Body of pancreas (tissue), 4 donors: ENCODE data around the gene RALGAPA1. TPM values are rescaled to one million over a fixed set of nuclear protein-coding genes. Genes with fewer than 3 reads are reported as not detected.

ENCODE experiments used
- ATAC-seq: fragments of 150-250 bp; one replicate; pipeline ENCODE4 v1.9.1; 2016
- DNase-seq, 4 donors: peaks; one replicate each; pipeline ENCODE4 v3.0.0-alpha.2; 2019
- H3K27ac ChIP-seq, 4 donors: fragments of 200-600 bp; sonication (generic); 1 replicate in 3 of 4; 2 replicates in 1 of 4; pipeline versions ENCODE4 v1.5.1 to v1.6.1; 2016 to 2019; ENCODE audit warnings: mild to moderate bottlenecking in 1 of 4, mixed read lengths in 1 of 4, moderate library complexity in 1 of 4
- H3K27me3 ChIP-seq, 2 donors: fragments of 200-600 bp; sonication (generic); one replicate each; pipeline ENCODE4 v1.6.0; 2016; ENCODE audit warnings: mild to moderate bottlenecking in 1 of 2
- H3K36me3 ChIP-seq, 2 donors: fragments of 200-600 bp; sonication (generic); replicated peaks in 1 of 2; 2 replicates each; pipeline ENCODE4 v1.5.1; 2016; ENCODE audit warnings: low read depth in 2 of 2; ENCODE audit not compliant: insufficient read depth in 1 of 2
- H3K4me1 ChIP-seq: fragments of 200-600 bp; sonication (generic); one replicate; pipeline ENCODE4 v1.6.0; 2016
- H3K4me3 ChIP-seq, 2 donors: fragments of 200-600 bp; sonication (generic); 1 replicate in 1 of 2; 2 replicates in 1 of 2; pipeline ENCODE4 v1.5.1; 2016 to 2019
- H3K9me3 ChIP-seq, 3 donors: fragments of 200-600 bp; sonication (generic); 1 replicate in 2 of 3; 2 replicates in 1 of 3; pipeline ENCODE4 v1.5.1; 2016
- POLR2A ChIP-seq, 3 donors: fragments of 450-650 bp; IDR thresholded peaks; one replicate each; pipeline ENCODE4 v1.6.1; 2016; ENCODE audit warnings: antibody characterized with exemption in 3 of 3, mild to moderate bottlenecking in 2 of 3
- WGBS, 2 donors: methylation state at CpG; one replicate each; pipeline ENCODE4 v1.1.5; 2017; 5-methylcytosine and 5-hydroxymethylcytosine counted together
- intact Hi-C: fragments of 100-400 bp; cut with DNase I; formaldehyde crosslinking; loops from one replicate; pipeline ENCODE4 v1.15.1; 2023
- small RNA-seq: library from RNA; depleted of rRNA; stranded (forward); fragments of <200 nt; gene quantifications from one replicate; pipeline ENCODE3, GENCODE V24; 2016
- total RNA-seq, 2 donors: library from RNA; depleted of rRNA; stranded (reverse); fragments of >200 nt; gene quantifications; one replicate each; pipeline ENCODE4 v1.1.0, GENCODE V29; 2016
- TF ChIP-seq, protein P1 (sequence below), 7 experiments: fragments of 450-650 bp in 4 of 7; fragments of 200-600 bp in 3 of 7; sonication (generic) in 3 of 7; IDR thresholded peaks; one replicate each; pipeline ENCODE4 v1.5.1; 2016 to 2019; ENCODE audit warnings: antibody characterized with exemption in 7 of 7

RALGAPA1 gene
- total RNA-seq, 2 donors from 2014 or later: 34.9 to 48.8 TPM

DNA sequence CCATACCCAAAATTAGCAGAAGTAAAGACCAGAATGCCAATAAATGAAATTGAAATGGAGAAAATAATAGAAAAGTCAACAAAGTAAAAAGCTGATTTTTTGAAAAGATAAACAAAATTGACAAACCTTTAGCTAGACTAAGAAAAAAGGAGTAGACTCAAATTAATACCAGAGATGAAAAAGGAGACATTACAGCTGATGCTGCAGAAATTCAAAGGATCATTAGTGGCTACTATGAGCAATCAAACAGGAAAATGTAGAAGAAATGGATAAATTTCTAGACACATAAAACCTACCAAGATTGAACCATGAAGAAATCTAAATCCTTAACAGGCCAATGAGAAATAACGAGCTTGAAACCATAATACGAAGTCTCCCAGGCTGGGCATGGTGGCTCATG lies 309.9 kb downstream of the RALGAPA1 start:
- 68 to 75% methylated on average over 2 of the region's 2 CpGs for WGBS, 2 donors
- no peaks in the 10 kb centered on the region for H3K9me3 ChIP-seq
- no peak overlapping the region for H3K27ac ChIP-seq
- ATAC-seq: no peak
- H3K36me3 ChIP-seq: no peaks in the 10 kb centered on the region
- no peak overlapping the region for H3K4me3 ChIP-seq
- H3K4me1 ChIP-seq: no peaks in the 10 kb centered on the region
- intact Hi-C loops: no loop called here
- TF ChIP-seq, protein P1, sequence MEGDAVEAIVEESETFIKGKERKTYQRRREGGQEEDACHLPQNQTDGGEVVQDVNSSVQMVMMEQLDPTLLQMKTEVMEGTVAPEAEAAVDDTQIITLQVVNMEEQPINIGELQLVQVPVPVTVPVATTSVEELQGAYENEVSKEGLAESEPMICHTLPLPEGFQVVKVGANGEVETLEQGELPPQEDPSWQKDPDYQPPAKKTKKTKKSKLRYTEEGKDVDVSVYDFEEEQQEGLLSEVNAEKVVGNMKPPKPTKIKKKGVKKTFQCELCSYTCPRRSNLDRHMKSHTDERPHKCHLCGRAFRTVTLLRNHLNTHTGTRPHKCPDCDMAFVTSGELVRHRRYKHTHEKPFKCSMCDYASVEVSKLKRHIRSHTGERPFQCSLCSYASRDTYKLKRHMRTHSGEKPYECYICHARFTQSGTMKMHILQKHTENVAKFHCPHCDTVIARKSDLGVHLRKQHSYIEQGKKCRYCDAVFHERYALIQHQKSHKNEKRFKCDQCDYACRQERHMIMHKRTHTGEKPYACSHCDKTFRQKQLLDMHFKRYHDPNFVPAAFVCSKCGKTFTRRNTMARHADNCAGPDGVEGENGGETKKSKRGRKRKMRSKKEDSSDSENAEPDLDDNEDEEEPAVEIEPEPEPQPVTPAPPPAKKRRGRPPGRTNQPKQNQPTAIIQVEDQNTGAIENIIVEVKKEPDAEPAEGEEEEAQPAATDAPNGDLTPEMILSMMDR (IDR thresholded peaks at IDR 0.05): no peak
- TF ChIP-seq POLR2A (IDR thresholded peaks at IDR 0.05): no peak
- DNase-seq: no peak
- no peaks in the 10 kb centered on the region for H3K27me3 ChIP-seq

DNA sequence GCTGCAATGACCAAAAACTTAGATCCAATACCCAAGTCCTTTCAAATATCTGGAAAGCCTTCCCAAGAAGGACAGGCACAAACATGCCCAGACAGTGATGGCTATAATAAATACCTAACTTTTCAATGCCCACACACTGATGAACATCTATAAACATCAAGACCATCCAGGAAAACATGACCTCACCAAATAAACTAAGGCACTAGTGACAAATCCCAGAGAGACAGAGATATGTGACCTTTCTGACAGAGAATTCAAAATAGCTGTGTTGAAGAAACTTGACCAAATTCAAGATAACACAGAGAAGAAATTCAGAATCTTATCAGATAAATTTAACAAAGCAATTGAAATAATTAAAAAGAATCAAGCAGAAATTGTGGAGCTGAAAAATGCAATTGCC lies 313.8 kb downstream of the RALGAPA1 start:
- ATAC-seq (no peak), DNase-seq (no peak)
- no peaks in the 10 kb centered on the region for H3K27me3 ChIP-seq
- H3K4me1 ChIP-seq: no peaks in the 10 kb centered on the region
- H3K9me3 ChIP-seq: no peaks in the 10 kb centered on the region
- H3K27ac ChIP-seq: no peak overlapping the region
- intact Hi-C loops: no loop called here
- no peak overlapping the region for H3K4me3 ChIP-seq
- TF ChIP-seq, protein P1 (IDR thresholded peaks at IDR 0.05): no peak
- TF ChIP-seq POLR2A (IDR thresholded peaks at IDR 0.05): no peak
- no peaks in the 10 kb centered on the region for H3K36me3 ChIP-seq

DNA sequence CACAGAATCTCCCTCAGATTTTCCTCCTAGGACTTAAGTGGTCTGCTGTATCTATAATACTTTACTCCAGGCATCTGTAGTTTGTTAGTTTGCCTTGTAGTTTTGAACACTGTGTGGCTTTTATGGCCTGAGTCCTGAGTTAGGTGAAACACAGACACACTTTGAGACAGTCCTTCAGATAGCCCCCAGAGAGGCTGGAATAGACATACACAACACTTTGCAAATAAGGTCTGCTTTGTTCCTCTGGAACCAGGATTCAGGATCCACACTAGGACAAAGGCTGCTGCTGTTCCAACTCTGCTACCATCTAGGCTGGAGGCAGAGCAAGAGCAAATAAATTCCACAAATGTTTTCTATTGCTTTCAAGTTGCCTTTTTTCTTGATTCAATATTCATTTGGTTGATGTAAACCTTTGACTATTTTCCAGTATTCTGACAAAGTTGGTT lies 316.5 kb downstream of the RALGAPA1 start:
- ATAC-seq (no peak), DNase-seq (no peak)
- intact Hi-C loops: no loop called here
- no peaks in the 10 kb centered on the region for H3K27me3 ChIP-seq
- no peaks in the 10 kb centered on the region for H3K36me3 ChIP-seq
- no peak for TF ChIP-seq POLR2A (IDR thresholded peaks at IDR 0.05)
- TF ChIP-seq, protein P1 (IDR thresholded peaks at IDR 0.05): no peak
- H3K9me3 ChIP-seq: no peaks in the 10 kb centered on the region
- H3K4me3 ChIP-seq: no peak overlapping the region
- no peaks in the 10 kb centered on the region for H3K4me1 ChIP-seq
- no peak overlapping the region for H3K27ac ChIP-seq

Small RNA genes lying within 50 kb of the gene (small RNA-seq; reads per million reads assigned to genes)
- not detected for gene RF00322

Other genes starting within 250 kb of the RALGAPA1 start
- 1 to 10 TPM; 4.3 to 5.2 TPM for gene BRMS1L, start 17.0 kb upstream of the RALGAPA1 start, total RNA-seq